ENCODE results near the gene ADCK2. TPM values are rescaled to one million over a fixed set of nuclear protein-coding genes. Genes with fewer than 3 reads are reported as not detected.
"Not testable (repeated sequence)": the region's sequence is repeated elsewhere in the genome, so short reads cannot be mapped to it uniquely, and the experiment has no call there.

ADCK2 gene, protein sequence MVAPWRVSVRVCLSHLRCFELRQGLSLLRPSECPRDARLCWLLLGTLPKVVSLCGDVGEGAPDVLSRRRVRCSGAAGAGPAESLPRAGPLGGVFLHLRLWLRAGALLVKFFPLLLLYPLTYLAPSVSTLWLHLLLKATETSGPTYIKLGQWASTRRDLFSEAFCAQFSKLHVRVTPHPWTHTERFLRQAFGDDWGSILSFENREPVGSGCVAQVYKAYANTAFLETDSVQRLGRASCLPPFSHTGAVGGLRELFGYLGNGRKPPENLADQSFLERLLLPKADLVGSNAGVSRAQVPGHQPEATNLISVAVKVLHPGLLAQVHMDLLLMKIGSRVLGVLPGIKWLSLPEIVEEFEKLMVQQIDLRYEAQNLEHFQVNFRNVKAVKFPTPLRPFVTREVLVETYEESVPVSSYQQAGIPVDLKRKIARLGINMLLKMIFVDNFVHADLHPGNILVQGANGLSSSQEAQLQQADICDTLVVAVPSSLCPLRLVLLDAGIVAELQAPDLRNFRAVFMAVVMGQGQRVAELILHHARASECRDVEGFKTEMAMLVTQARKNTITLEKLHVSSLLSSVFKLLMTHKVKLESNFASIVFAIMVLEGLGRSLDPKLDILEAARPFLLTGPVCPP
- 10 to 100 TPM; 26.5 to 30.6 TPM for total RNA-seq

DNA sequence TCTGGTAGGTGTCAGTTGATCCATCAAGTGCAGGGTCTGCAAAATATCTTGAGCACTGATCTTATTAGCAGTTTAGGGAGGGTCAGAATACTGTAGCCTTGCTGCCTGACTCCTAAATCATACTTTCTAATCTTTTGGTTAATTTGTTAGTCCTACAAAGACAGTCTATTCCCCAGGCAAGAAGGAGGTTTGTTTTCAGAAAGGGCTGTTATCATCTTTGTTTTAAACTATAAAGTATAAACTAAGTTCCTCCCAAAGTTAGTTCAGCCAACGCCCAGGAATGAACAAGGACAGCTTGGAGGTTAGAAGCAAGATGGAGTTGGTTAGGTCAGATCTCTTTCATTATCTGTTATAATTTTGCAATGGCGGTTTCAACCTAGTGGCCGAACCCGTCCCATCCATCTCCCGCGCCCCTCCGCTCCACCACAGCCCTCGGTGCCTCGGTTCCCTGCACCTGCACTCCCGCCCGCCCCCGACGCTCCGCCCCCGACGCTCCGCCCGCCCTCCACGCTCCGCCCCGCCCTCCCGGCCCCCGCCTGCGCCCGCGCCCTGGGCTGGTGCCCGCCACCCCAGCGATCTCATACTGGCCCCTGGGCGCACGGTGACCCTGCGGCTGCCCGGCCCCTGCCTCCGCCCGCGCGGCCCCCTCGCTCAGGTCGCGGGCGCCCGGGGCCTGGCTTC lies at the start of gene ADCK2:
Gene ADCK2 (plus strand): TSS at position 564 of the 681 bp plus-strand sequence. CDS start 386 bp downstream, outside the sequence.
- Histone ChIP-seq H3K9me3 (no peaks in the 10 kb centered on the region), H3K4me1 (replicated peaks) (peaks cover 3% of the 10 kb centered on the region), H3K4me3 (peak within 1 kb of the TSS; percentile 72 to 80), H3K27ac (peak within 1 kb of the TSS; percentile 86 to 93), H3K27me3 (replicated peaks; ENCODE audit: insufficient read depth) (no peaks in the 10 kb centered on the region), H3K36me3 (no peaks in the 10 kb centered on the region)
- peak; percentile 59 for DNase-seq (ENCODE audit: low spot score)
- under 1% methylated on average over 24 of the region's 41 CpGs for WGBS
- intact Hi-C loops (cut with DNase I): loop anchor here (10.0 kb wide), 1 partner anchor 342 kb away; the partner anchor contains the start of gene MRPS33
- TF ChIP-seq POLR2A (IDR thresholded peaks at IDR 0.05): peak; percentile 61
- TF ChIP-seq CTCF (IDR thresholded peaks at IDR 0.05): no peak
- no peak for TF ChIP-seq POLR2AphosphoS5 (IDR thresholded peaks at IDR 0.05)

DNA sequence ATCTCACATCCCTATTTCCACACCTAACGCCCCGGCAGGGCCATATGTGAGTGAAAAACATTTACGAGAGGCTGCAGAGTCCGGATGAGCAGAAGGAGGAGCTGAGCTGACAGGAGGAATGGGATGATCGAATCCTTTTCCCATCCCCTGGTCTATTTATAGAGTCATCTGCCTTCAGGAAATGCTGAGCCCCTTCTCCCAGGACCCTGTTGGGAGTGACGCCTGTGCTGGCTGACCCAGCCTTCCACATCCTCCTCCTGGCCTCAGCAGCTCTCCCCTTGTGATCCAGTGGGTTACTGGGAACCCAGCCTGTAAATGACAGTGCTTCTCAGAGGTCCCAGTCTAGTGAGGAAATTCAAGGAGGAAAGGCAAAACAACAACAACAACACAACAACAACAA lies 48.8 kb upstream of the ADCK2 start:
- no peaks in the 10 kb centered on the region for H3K9me3 ChIP-seq
- 52% methylated on average over 6 of the region's 6 CpGs for WGBS

GRCh38 chr7:140624392-140625191 lies 48.2 kb upstream of the ADCK2 start:
- 73% methylated on average over 11 of the region's 11 CpGs for whole genome bisulfite sequencing
- no peaks in the 10 kb centered on the region for H3K36me3 ChIP-seq

More for the DNA sequence above, 48.8 kb upstream of the ADCK2 start:
- Histone ChIP-seq H3K27ac (no peak overlapping the region), H3K4me3 (no peak overlapping the region), H3K27me3 (replicated peaks; ENCODE audit: insufficient read depth) (no peaks in the 10 kb centered on the region), H3K4me1 (replicated peaks) (no peaks in the 10 kb centered on the region), H3K36me3 (no peaks in the 10 kb centered on the region)
- no peak for DNase-seq (ENCODE audit: low spot score)
- intact Hi-C loops (cut with DNase I): no loop called here
- TF ChIP-seq CTCF (IDR thresholded peaks at IDR 0.05): no peak
- no peak for TF ChIP-seq POLR2AphosphoS5 (IDR thresholded peaks at IDR 0.05)
- no peak for TF ChIP-seq POLR2A (IDR thresholded peaks at IDR 0.05)

DNA sequence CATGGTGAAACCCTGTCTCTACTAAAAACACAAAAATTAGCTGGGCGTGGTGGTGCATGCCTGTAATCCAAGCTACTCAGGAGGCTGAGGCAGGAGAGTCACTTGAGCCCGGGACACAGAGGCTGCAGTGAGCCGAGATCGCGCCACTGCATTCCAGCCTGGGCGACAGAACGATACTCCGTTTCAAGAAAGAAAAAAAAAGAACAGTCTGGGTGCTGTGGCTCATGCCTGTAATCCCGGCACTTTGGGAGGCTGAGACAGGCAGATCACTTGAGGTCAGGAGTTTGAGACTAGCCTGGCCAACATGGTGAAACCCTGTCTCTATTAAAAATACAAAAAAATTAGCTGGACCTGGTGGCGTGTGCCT lies 47.6 kb upstream of the ADCK2 start:
- WGBS: 88% methylated on average over 10 of the region's 10 CpGs
- H3K27me3 ChIP-seq (replicated peaks; ENCODE audit: insufficient read depth); H3K9me3 ChIP-seq; H3K4me3 ChIP-seq; H3K36me3 ChIP-seq; H3K4me1 ChIP-seq (replicated peaks); H3K27ac ChIP-seq; intact Hi-C loops (cut with DNase I); DNase-seq (ENCODE audit: low spot score): not testable (repeated sequence)

More at GRCh38 chr7:140624392-140625191, 48.2 kb upstream of the ADCK2 start:
- Histone ChIP-seq H3K4me1 (replicated peaks) (no peaks in the 10 kb centered on the region), H3K9me3 (no peaks in the 10 kb centered on the region), H3K27ac (no peak overlapping the region), H3K4me3 (no peak overlapping the region), H3K27me3 (replicated peaks; ENCODE audit: insufficient read depth) (no peaks in the 10 kb centered on the region)
- intact Hi-C loops (cut with DNase I): no loop called here
- DNase-seq (ENCODE audit: low spot score): no peak
- TF ChIP-seq POLR2AphosphoS5 (IDR thresholded peaks at IDR 0.05) (no peak), CTCF (IDR thresholded peaks at IDR 0.05) (no peak), POLR2A (IDR thresholded peaks at IDR 0.05) (no peak)

All from prostate gland (tissue), 2 donors.